Heart right ventricle (tissue), 16 donors: ENCODE measurements around the gene TUFM. TPM values are rescaled to one million over a fixed set of nuclear protein-coding genes. Genes with fewer than 3 reads are reported as not detected.
"Not testable (repeated sequence)": the region's sequence is repeated elsewhere in the genome, so short reads cannot be mapped to it uniquely, and the experiment has no call there.

Source experiments
- ATAC-seq, 8 donors: fragments of 200-7000 bp; cut with Tn5 transposase; one replicate each; pipeline ENCODE4 v1.9.1; 2020; ENCODE audit warnings: mild to moderate bottlenecking in 8 of 8, moderate library complexity in 8 of 8, moderate number of reproducible peaks in 1 of 8
- DNase-seq, 2 donors: peaks; one replicate each; pipeline ENCODE4 v3.0.0-alpha.2; 2020
- H3K27ac ChIP-seq, 10 donors: fragments of 200-600 bp; sonication (generic) in 2 of 10; one replicate each; pipeline versions ENCODE4 v1.5.0 to v1.8.0; 2020 to 2022; ENCODE audit warnings: mild to moderate bottlenecking in 3 of 10
- H3K27me3 ChIP-seq, 7 donors: fragments of 200-600 bp; one replicate each; pipeline ENCODE4 v1.8.0; 2021 to 2022; ENCODE audit warnings: mild to moderate bottlenecking in 2 of 7
- H3K36me3 ChIP-seq, 9 donors: fragments of 200-600 bp; sonication (generic) in 1 of 9; one replicate each; pipeline versions ENCODE4 v1.5.0 to v1.8.0; 2020 to 2022; ENCODE audit warnings: mild to moderate bottlenecking in 2 of 9
- H3K4me1 ChIP-seq, 9 donors: fragments of 200-600 bp; sonication (generic) in 1 of 9; one replicate each; pipeline versions ENCODE4 v1.5.0 to v1.8.0; 2020 to 2022; ENCODE audit warnings: mild to moderate bottlenecking in 4 of 9
- H3K4me3 ChIP-seq, 10 donors: fragments of 200-600 bp; sonication (generic) in 2 of 10; one replicate each; pipeline versions ENCODE4 v1.5.0 to v1.8.0; 2020 to 2022; ENCODE audit warnings: mild to moderate bottlenecking in 7 of 10, moderate library complexity in 2 of 10
- H3K9me3 ChIP-seq, 11 donors: fragments of 200-600 bp in 10 of 11; sonication (generic) in 2 of 11; one replicate each; pipeline versions ENCODE4 v1.5.0 to v1.8.0; 2013 to 2022; ENCODE audit warnings: mild to moderate bottlenecking in 2 of 11, control low read depth in 1 of 11, moderate library complexity in 1 of 11
- CTCF ChIP-seq, 9 donors: fragments of 200-600 bp; sonication (generic) in 2 of 9; IDR thresholded peaks; one replicate each; pipeline versions ENCODE4 v1.5.0 to v1.8.0; 2021 to 2022; ENCODE audit warnings: antibody characterized with exemption in 9 of 9, mild to moderate bottlenecking in 5 of 9, moderate library complexity in 1 of 9
- WGBS, 2 donors: extraction: QIAGEN DNeasy Blood & Tissue Kit; methylation state at CpG; one replicate each; pipeline ENCODE4 v1.1.7; 2013; ENCODE audit warnings: inconsistent platforms in 1 of 2; 5-methylcytosine and 5-hydroxymethylcytosine counted together
- intact Hi-C, 10 donors: fragments of 100-400 bp; cut with DNase I; formaldehyde crosslinking; loops; one replicate each; pipeline versions ENCODE4 v1.11.1 to v1.14.2; 2022
- polyA plus RNA-seq, 2 donors: library from polyadenylated mRNA; stranded (reverse); fragments of 200-250 nt; gene quantifications; one replicate each; pipeline ENCODE4 v1.2.3, GENCODE V29; 2013
- total RNA-seq, 10 donors: library from RNA; stranded (reverse); fragmentation: NEBNext Ultra II Directional in 3 of 10; extraction: Animal tissue kit (Norgen Biotek cat#: 25700) in 3 of 10; gene quantifications; one replicate each; pipeline versions ENCODE4 v1.2.1 to v1.2.4, GENCODE V29; 2021 to 2023
- donor health status: Arrhythmogenic right ventricular cardiomyopathy.
- donor health status: ischemic (EF 13 %, LVEDD 7.1; RV severe dilation, severe dysfunction).
- donor health status: healthy with polysubstance abuse.
- donor health status: DM: no; HTN: yes; CAD: no.
- donor health status: DM: no; HTN: no; CAD: no.
- donor health status: ischemic (EF 25% LVEDD 6.9; RV normal size, moderate dysfunction).
- donor health status: ischemic (EF 25% LVEDD 5.7; RV mildly dilated, moderate dysfunction).
- donor health status: healthy.
- donor health status: DM: yes; HTN: yes; CAD: no.
- donor health status: Ischemic cardiomyopathy.
- donor health status: ischemic (EF 35%, LVEDD 5.7; RV mildly dilated, moderate dysfunction).
- donor health status: nonischemic (EF 11% LVEDD 7.7; RV severe dilation, severe dysfunction).
- donor health status: DM: yes; HTN: yes; CAD: no.
- donor health status: PGD.
- donor health status: ischemic (EF 29% LVEDD 5.4; RV normal size, mild dysfunction).
- donor health status: nonischemic (EF 23%, LVEDD 6.1; RV moderate dilation, normal function).

The TUFM gene
- total and polyA plus RNA-seq, 12 donors: 193 to 362 (median 242) TPM

GRCh38 chr16:28821874-28822519, 24.2 kb downstream of the TUFM start:
- Histone ChIP-seq H3K36me3 (peaks cover 0 to 29% (median 8%) of the 10 kb centered on the region in 9 donors), H3K4me1 (peaks cover 8 to 34% (median 23%) of the 10 kb centered on the region in 9 donors), H3K27me3 (no peaks in the 10 kb centered on the region), H3K4me3 (peak overlapping the region; percentile 79 to 100 (median 100)), H3K27ac (peak overlapping the region; percentile 92 to 100 (median 100)), H3K9me3 (no peaks in the 10 kb centered on the region)
- intact Hi-C loops: loop anchor here in 6 of 10 donors (1.0 to 10.0 kb wide), 7 partner anchors 24 to 125 kb away; partner anchors contain the start of genes RABEP2 (in 2 of the 6), CD19 (in 1 of the 6), SH2B1 (in 1 of the 6) and TUFM (in 1 of the 6)
- no peak for TF ChIP-seq CTCF (IDR thresholded peaks at IDR 0.05)
- ATAC-seq (no peak), DNase-seq (no peak)
- 23 to 24% methylated on average over 13 of the region's 13 CpGs for whole genome bisulfite sequencing, 2 donors

GRCh38 chr16:28820546-28820945, 25.6 kb downstream of the TUFM start:
- Histone ChIP-seq H3K27ac (peak overlapping the region in 1 of 10 donors; percentile 53), H3K36me3 (peaks cover 0 to 15% (median 0%) of the 10 kb centered on the region in 9 donors), H3K4me1 (peaks cover 8 to 27% (median 18%) of the 10 kb centered on the region in 9 donors)
- DNase-seq, H3K4me3 ChIP-seq, H3K9me3 ChIP-seq, H3K27me3 ChIP-seq, ATAC-seq: not testable (repeated sequence)
- intact Hi-C loops: loop anchor here in 6 of 10 donors (5.0 to 10.0 kb wide), 5 partner anchors 42 to 127 kb away; partner anchors contain the start of genes RABEP2 (in 2 of the 6), CD19 (in 1 of the 6) and SH2B1 (in 1 of the 6)
- 93 to 97% methylated on average over 13 of the region's 13 CpGs for WGBS, 2 donors

GRCh38 chr16:28820016-28820415, 26.1 kb downstream of the TUFM start:
- Histone ChIP-seq H3K4me3 (no peak overlapping the region), H3K27me3 (no peaks in the 10 kb centered on the region), H3K9me3 (no peaks in the 10 kb centered on the region), H3K27ac (peak overlapping the region in 1 of 10 donors; percentile 53), H3K36me3 (peaks cover 0 to 9% (median 0%) of the 10 kb centered on the region in 9 donors), H3K4me1 (peaks cover 4 to 21% (median 13%) of the 10 kb centered on the region in 9 donors)
- intact Hi-C loops: loop anchor here in 6 of 10 donors (5.0 to 10.0 kb wide), 5 partner anchors 42 to 127 kb away; partner anchors contain the start of genes RABEP2 (in 2 of the 6), CD19 (in 1 of the 6) and SH2B1 (in 1 of the 6)
- 86 to 93% methylated on average over 5 of the region's 5 CpGs for WGBS, 2 donors
- no peak for TF ChIP-seq CTCF (IDR thresholded peaks at IDR 0.05)
- DNase-seq (no peak), ATAC-seq (no peak)

DNA sequence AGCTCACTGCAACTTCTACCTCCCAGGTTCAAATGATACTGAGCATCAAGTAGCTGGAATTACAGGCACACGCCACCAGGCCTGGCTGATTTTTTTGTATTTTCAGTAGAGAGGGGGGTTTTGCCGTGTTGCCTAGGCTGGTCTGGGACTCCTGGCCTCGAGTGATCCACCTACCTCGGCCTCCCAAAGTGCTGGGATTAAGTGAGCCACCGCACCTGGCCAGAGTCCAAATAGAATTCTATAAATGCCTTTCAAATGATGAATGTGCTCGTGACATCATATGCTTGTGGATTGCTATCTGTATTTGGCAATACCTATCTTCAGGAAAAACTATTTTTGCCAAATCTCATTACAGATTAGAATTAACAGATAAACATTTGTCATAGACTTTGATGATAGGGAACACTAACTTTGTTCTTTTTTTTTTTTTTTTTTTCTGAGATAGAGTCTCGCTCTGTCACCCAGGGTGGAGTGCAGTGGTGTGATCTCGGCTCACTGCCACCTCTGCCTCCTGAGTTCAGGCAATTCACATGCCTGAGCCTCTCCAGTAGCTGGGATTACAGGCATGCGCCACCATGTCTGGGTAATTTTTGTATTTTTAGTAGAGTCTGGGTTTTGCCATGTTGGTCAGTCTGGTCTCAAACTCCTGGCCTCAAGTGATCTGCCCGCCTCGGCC, 38.6 kb downstream of the TUFM start:
- H3K27ac ChIP-seq, intact Hi-C loops, H3K4me3 ChIP-seq, H3K9me3 ChIP-seq, H3K4me1 ChIP-seq, DNase-seq, H3K36me3 ChIP-seq, H3K27me3 ChIP-seq: not testable (repeated sequence)
- no CpG with 5 or more reads among the region's 11 CpGs for WGBS, 2 donors
- ATAC-seq: peak in 5 of 8 donors; percentile 20 to 62 (median 47)

GRCh38 chr16:28802235-28803019, 43.7 kb downstream of the TUFM start:
- DNase-seq (peak in 1 of 2 donors; percentile 1), ATAC-seq (peak; percentile 91 to 96 (median 94))
- peak overlapping the region in 4 of 10 donors; percentile 27 to 36 (median 34) for H3K4me3 ChIP-seq
- H3K27me3 ChIP-seq, H3K4me1 ChIP-seq, H3K9me3 ChIP-seq, H3K36me3 ChIP-seq, intact Hi-C loops, H3K27ac ChIP-seq: not testable (repeated sequence)
- TF ChIP-seq CTCF (IDR thresholded peaks at IDR 0.05): peak in 6 of 9 donors; percentile 28 to 65 (median 50)
- 66 to 68% methylated on average over 4 to 5 of the region's 13 CpGs for WGBS, 2 donors
